ENCODE data around the gene CCL26.

DNA sequence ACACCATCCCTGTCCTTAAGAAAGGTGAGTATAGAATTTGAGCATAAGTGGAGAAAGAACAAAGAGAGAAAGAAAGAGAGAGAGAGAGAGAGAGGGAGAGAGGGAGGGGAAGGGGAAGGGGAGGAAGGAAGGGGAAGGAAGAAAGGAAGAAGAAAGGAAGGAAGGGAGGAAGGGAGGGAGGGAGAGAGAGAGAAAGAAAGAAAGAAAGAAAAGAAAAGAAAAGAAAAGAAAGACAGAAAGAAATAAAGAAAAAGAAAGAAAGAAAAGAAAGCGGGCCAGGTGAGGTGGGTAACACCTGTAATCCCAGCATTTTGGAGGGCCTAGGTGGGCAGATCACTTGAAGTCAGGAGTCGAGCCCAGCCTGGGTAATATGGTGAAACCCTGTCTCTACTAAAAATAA is 21.7 kb upstream of the CCL26 start:
- TF ChIP-seq, protein P1, sequence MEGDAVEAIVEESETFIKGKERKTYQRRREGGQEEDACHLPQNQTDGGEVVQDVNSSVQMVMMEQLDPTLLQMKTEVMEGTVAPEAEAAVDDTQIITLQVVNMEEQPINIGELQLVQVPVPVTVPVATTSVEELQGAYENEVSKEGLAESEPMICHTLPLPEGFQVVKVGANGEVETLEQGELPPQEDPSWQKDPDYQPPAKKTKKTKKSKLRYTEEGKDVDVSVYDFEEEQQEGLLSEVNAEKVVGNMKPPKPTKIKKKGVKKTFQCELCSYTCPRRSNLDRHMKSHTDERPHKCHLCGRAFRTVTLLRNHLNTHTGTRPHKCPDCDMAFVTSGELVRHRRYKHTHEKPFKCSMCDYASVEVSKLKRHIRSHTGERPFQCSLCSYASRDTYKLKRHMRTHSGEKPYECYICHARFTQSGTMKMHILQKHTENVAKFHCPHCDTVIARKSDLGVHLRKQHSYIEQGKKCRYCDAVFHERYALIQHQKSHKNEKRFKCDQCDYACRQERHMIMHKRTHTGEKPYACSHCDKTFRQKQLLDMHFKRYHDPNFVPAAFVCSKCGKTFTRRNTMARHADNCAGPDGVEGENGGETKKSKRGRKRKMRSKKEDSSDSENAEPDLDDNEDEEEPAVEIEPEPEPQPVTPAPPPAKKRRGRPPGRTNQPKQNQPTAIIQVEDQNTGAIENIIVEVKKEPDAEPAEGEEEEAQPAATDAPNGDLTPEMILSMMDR (IDR thresholded peaks at IDR 0.05; ENCODE audit: extremely low read depth in 1 of 2, insufficient read depth in 1 of 2, low read depth in 1 of 2, low read length in 2 of 2): no peak
- TF ChIP-seq POLR2A (IDR thresholded peaks at IDR 0.05; ENCODE audit: low read depth, low read length): no peak
- no peak for TF ChIP-seq POLR2AphosphoS5 (IDR thresholded peaks at IDR 0.05; ENCODE audit: insufficient read depth, low read depth, low read length)
- no peak for TF ChIP-seq EZH2 (IDR thresholded peaks at IDR 0.05; ENCODE audit: borderline replicate concordance, low read depth, low read length, severe bottlenecking)

Measured in endothelial cell of umbilical vein (primary cell).